ENCODE measurements around the gene PPP1R3F.

PPP1R3F gene

DNA sequence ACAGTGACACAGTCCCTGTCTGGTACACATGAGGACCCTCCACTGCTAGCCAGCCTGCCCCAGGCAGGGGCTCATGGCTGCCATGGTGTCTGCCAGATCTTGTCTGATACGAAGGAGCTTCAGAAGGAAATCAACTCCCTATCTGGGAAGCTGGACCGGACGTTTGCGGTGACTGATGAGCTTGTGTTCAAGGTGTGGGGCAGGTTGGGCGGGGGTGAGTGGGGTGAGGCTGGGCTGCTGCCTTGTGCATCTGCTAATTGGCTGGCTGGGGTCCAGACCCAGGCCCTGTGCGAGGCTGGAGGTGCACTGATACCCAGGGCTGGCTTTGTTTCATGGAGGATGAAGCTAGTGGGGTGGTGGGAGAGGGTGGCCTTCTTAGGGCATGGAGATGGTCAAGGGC is 20.5 kb upstream of the PPP1R3F start:
- DNase-seq (ENCODE audit: low read depth): no peak

DNA sequence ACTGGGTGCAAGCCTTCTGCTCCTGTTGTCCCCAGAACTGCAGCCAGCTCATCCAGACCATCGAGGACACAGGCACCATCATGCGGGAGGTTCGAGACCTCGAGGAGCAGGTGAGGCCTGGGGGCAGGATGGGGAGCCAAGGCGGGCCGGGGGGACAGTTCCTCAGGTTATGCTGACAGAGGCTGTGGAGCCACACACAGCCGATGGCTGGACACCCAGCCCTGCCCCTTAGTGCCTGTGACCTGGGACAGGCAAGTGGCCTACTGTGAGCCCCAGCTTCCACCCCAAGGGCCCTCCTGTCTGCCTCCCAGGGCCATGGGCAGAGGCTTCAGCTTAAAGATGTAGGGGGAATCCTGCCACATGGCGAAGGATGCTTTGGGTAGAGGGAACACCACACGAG is 20.0 kb upstream of the PPP1R3F start:
- DNase-seq (ENCODE audit: low read depth): no peak

DNA sequence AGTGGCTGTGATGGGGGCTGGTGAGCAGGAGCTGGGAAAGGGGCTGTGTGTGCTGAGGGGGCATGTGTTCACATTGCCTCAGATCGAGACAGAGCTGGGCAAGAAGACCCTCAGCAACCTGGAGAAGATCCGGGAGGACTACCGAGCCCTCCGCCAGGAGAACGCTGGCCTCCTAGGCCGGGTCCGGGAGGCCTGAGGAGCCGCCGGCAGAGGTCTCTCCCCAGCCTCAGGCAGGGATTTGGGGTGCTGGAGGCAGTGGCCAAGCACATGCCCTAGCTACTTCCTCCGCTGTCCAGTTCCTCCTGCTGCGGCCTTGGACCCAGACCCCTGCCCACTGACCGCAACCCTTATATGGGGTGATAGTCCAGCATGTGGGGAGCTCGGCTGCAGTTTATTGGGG is 19.5 kb upstream of the PPP1R3F start:
- DNase-seq (ENCODE audit: low read depth): no peak

DNA sequence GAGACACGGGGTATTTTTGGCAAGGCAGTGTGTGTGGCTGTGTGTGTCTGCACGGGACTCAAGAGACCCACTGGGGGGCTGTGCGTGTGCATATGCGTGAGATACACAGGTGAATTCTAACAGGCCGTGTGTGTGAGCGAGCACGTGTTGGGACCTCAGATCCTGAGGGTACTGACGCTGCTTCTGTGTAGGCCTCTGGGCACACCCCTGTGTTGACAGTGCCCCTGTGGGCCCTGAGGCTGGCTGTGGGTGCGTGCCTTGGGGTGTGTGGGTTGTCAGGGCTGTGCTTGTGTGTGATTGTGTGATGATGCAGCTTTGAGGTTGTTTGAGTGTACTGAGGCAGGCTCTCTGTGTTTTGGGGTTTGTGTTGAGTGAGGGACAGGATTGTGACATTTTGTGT is 19.0 kb upstream of the PPP1R3F start:
- no peak for DNase-seq (ENCODE audit: low read depth)

DNA sequence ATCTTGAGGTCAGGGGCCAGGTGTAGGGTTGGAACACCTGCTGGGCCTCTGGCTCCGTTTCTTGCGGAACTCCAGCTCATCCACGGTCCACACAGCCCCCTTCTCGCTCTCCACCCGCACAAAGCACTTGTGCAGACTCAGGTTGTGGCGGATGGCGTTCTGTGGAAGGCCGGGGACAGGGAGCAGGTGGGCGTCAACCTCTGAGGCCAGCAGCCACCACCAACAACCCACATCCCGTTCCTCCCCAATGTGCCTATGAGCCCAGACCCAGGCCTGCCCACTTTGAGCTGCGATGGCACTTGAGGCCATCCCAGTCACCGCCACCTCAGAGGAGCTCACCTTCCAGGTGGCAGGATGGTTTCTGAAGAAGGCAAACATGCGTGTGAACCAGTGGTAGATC is 18.3 kb upstream of the PPP1R3F start:
- no peak for DNase-seq (ENCODE audit: low read depth)

DNA sequence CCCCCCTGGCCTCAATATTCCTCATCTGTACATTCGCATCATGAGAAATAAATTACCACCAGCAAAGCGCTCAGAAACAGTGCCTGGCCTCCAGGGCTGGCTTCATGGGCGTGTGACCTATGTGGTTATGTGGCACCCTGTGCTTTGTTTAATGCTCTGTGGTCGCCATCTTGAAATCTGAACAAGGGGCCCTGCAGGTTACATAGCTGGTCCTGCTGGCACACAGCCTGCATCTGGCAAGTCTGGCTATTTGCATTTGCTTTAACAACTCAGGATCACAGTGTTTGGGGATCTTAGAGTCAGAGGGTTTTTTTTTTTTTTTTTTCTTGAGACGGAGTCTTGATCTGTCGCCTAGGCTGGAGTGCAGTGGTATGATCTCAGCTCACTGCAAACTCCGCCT is 15.0 kb upstream of the PPP1R3F start:
- no peak for DNase-seq (ENCODE audit: low read depth)

DNA sequence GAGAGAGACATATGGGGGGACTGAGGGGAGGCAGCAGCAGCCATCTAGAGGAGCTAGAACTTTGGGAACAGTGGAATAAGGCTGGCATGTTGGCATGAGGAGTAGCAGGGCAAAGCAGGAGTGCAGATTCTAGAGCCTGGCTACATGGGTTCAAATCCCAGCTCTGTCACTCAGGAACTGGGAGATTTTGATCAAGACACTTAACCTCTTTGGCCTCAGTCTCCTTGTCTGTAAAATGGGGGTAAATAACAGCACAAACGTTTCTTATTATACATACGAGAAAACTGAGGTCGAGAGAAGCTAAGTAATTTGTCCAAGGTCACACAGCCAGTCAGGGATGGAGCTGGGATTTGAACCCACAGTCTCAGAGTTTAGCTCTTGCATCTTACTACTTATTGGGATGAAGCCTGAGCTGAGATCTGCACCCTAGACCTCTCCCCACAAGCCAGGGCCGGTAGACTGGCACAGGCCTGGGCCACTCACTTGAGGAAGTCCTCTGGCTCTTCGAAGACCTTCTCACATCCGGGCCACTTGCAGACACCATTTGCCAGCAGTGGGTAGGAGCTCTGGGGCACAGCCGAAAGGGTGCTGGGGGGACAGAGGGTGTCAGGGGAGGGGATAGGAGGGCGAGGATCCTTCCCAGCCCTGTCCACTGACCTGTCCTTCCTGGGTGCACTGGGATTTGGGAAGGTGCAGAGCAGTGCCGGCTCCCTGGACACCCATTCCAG is 13.2 kb upstream of the PPP1R3F start:
- no peak for DNase-seq (ENCODE audit: low read depth)

DNA sequence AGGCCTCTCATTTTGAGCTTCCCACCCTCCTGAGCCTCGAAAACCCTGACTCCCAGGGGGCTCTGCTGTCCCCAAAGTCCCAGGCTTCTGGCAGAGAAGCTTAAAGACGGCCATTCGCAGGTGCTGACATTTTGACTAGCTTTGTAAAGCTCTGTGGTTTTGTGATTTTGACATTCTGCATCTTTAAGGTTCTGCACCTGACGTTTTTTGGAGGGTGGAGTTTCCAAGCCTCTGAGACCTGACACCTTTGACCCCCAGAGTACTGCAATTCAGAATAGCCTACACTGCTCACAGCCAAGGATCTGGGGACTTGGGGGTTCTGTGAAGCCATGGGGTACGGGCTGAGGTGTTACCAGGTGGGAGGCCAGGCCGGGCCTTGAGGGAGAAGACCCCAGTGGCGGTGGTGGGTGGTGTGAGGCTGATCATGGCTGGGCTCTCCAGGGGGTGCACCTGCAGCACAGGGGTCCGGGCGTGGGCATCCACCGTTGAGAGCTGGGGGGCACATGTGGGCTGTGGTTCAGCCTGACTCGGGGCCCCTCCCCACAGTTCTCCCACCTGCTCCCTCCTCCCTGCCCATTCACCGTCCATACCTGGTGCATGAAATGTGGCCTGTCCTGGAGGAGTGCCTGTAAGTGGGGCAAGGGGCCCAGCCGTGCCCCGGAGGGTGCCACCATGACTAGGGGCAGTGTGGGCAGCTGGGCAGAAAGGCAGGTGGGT is 12.4 kb upstream of the PPP1R3F start:
- DNase-seq (ENCODE audit: low read depth): no peak

DNA sequence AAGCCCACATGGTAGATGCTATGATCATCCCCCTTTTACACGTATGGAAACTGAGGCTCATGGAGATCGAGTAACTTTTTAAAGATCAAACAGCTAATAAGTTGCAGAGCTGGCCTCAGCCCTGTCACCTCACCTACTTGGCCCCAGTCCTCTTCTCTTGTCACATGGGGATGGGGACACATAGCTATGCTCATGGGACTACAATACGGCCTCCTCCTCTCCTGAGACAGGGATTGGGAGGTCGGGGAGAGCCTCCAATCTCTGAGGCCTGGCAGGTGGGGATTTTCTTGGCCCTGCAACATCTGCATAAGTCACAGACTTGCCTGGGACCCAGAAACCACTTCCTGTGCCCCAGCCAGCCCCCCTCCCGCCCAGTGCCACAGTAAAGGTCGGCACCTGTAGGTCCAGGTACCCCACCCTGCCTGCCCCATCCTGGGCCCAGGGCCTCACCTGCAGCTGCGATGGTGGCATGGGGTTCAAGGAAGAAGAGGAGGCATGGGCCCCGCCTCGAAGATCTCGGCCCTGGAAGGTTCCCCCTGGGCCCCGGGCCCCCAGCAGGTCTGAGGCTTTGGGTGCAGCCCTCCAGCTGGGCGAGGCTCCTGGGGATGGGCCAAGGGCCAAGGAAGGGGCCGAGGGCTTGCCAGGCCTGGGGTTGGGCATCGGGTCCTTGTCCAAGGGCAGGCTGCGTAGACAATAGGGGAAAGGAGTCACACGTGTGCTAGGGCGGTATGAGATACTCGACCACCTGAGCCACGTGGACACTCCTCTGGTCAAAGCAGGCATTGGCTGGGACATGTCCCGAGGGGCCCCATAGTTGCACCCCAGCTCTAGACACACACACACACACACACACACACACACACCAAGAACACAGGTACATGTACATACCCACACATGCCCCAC is 11.5 kb upstream of the PPP1R3F start:
- no peak for DNase-seq (ENCODE audit: low read depth)

DNA sequence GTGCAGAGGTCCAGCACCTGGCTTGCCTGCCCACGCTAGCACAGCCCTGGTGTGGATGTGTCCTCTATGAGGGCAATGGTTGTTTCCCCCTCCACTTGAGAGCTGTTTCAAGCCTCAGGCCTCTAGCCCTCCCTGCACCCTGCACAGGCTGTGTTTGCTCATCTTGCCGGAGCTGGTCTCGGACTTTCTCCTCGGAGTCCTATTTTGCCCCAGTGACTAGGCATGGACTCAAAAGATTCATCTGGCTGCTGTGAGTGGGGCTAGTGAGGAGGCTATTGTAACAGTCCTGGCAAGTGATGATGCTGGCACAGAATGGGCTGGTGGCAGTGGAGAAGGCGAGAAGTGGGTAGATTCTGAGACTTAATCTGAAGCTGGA is 10.9 kb upstream of the PPP1R3F start:
- DNase-seq (ENCODE audit: low read depth): no peak

DNA sequence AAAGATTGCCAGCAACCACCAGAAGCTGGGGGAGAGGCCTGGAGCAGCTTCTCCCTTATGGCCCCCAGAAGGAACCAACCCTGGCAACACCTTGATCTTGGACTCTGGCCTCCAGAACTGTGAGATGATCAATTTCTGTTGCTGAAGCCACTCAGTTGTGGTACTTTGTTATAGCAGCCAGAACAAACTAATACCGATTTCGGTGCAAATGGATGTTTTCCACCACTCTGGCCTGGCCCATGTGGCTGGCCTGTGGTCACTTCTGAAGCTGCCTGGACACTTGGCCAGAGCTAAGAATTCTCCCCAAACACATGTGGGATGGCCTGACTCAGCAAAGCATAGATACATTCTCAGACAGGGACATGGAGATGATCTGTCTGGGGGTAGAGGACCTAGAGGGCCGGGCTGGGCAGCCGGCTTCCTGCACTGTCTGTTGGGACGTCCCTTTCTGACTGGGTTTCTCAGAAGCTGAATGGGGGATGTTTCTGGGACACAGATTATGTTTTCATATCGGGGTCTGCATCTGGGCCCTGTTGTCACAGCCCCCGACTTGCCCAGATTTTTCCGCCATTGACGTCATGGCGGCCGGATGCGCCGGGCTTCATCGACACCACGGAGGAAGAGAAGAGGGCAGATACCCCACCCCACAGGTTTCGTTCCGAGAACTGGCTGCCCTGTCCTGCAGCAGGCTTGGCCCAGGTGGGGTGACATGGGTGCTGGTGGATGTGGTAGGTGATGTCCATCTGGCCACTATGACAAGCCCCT is 9.2 kb upstream of the PPP1R3F start:
- no peak for DNase-seq (ENCODE audit: low read depth)

DNA sequence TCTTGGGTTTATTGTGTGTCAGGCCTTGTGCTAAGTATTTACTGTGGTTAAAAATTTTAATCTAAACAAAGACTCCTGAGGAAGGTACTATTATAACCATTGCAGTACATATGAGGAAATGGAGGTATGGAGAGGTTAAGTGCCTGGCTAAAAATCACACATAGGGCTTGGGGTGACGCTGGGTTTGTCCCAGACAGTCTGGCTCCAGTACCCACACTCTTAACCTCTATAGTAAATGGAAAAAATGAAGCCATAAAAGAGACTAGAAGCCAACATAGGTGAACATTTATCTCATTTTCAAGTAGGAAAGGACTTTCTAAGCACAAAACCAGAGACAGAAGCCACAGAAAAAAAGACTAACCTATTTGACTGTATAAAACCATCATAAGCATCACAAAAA is 7.0 kb upstream of the PPP1R3F start:
- DNase-seq (ENCODE audit: low read depth): no peak

DNA sequence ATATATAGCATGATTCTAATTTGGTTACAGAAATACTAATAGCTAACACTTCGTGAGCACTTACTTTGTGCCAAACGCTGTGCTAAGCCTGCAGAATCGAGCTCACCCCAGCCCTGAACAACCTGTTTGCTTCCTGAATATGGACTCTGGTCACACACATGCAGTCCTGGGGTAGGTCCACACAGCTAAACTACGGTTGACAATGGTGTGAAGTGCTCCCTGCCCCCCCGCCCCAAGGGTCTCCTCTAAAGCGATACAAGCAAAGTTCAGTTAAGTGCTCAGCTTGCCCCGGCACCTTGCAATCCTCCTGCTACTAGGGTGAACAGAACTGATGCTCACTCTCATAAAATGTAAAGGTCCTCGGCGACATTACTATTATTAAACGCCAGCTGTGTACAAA is 6.0 kb upstream of the PPP1R3F start:
- DNase-seq (ENCODE audit: low read depth): no peak

DNA sequence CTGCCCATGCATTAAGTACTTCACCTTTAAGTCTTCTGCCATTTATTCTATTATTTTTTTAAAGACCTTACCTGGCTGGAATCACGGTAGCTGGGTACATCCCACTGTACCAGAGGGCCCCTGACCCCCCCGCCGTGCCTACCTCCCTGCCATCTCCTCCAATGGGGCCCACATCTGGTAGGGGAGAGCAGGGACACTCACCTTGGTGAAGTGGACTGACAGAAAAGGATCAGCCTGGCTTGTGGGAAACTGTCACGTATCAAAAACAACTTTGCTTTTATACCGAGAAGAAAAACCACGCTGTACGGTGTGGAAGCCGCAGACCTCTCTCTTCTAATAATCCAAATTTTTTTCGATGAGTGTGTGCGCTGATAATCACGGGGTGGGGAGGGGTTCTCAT is 5.1 kb upstream of the PPP1R3F start, which contains the start of gene FOXP3:
FOXP3 (minus strand) TSS at position 251 of the 400 bp plus-strand sequence. CDS start 6,205 bp downstream, outside the sequence.
- no peak for DNase-seq (ENCODE audit: low read depth)

DNA sequence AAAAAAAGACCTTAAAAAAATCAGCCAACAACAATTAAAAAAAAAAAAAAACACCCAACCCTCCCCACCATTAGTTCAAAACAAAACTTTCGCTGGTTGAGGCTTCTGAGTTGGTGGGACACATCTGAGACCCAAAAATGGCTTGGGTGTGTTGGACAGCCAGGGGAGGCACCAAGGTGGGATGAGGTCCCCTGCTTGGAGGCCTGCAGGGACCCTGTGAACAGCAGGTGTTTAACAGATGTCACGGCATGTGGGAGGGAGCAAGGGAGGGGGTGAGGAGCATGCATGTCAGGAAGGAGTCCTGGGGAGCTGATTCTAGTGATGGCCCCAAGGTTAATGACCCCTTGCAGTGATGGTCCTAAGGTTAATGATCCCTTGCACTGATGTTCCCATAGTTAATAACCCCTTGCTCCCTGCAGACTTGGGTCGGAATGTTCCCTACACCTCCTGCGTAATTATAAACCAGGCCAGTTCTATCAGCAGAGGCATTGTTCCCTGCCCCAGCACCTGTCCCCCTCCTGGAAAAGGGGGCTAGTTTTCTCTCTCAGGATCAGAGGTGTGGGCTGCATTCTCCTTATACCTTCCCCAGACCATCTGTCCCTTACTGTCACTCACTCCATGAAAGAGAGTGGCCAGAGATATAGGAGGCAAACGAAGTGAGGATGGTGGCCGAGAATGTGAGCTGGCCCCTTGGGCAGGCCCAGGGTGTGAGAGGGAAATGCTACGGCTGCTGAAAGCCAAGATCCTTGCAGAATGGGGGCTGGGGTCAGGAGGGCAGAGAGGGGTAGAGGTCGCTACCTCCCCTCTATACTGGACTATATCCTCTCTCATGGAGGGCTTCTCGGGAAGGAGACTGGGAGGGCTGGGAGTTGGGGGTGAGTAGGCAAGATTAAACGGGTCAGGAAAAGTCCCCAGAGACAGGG is 2.8 kb upstream of the PPP1R3F start:
- no peak for DNase-seq (ENCODE audit: low read depth)

DNA sequence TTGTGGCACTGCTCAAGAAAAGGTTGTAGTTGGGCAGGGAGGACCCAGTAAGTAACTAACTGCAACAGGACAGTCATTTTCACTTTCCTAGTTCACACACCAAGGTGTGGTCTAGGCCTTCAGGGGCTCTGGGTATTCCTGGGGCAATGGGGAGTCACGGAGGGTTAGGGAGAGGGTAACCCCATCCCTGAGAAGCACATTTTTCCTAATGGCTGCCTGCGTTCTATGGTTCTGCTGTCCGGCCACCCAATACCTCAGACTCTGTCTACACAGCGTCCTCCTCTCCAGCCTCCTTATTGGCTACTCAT is 937 bp upstream of the PPP1R3F start:
- DNase-seq (ENCODE audit: low read depth): no peak

DNA sequence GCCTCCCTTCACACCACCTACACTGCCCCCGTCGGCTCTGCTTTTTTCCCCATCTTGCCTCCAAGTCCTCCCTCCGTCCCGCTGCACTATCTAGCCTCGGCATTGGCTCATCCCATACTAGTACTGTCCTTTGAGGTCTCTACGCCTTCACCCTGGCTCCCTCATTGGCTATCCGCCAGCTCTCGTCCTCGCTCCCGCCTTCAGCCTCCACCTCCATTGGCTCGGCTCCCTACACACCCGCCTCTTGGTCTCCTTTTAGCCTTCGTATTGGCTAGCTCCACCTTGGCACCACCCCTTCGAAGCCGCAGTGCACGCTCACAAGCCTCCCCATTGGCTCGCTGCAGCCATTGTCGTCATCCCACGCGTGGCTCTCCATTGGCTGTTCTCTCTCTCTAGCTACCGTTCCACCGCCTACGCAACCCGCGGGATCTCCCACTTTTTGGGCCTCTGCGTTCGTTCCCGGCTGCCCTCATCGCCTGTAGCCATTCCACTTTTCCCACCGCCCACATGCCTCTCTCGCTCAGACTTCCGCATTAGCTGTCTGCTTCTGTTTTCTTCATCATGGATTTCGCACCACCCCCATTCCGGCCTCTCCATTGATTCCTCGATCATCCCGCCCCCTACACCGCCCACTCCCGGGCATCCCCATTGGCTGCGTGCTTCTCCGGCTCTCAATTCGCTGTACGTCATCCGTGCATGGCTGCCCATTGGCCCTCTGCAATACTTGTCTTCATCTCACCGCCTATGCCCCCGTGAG is 405 bp upstream of the PPP1R3F start:
- DNase-seq (ENCODE audit: low read depth): peak; percentile 90

DNA sequence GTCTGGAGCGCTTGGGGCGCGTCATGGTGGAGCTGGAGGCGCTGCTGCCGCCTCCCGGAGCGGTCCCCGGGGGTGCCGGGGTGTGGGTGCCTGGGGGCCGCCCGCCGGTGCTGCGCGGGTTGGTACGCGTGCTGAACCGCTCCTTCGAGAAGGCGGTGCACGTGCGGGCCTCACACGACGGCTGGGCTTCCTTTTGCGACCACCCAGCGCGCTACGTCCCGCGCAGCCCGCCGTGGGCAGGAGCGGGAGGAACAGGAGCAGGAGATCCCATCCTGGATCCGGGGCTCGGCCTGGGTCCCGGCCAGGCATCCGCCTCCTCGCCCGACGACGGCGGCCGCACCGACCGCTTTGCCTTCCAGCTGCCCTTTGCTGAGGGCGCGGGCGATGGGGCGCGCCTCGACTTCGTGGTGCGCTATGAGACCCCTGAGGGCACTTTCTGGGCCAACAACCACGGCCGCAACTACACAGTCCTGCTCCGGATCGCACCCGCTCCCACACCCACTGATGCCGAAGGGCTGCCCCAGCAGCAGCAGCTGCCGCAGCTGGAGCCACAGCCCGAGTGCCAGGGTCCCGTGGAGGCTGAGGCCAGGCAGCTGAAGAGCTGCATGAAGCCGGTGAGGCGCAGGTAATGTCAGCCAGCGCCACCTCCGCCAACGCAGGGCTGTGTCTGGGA is 792 bp downstream of the PPP1R3F start:
- no peak for DNase-seq (ENCODE audit: low read depth)

DNA sequence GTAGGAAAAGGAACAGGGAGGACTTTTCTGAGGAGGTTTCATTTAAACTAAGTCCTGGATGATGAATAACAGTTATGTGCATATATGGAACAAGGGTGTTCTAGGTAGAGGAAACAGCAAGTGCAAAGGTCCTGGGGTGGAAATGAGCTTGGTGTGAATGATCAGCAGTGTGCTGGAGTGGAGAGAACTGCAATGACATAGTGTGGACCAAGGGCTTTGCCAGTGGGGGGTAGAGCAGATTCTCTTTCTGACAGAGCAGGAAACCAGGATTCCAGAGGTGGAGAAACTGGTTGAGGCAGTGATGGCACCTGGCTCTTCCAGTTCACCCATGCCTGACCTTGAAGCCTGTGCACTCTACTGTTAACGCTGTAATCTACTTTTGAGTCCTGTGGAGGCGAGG is 1.7 kb downstream of the PPP1R3F start:
- no peak for DNase-seq (ENCODE audit: low read depth)

DNA sequence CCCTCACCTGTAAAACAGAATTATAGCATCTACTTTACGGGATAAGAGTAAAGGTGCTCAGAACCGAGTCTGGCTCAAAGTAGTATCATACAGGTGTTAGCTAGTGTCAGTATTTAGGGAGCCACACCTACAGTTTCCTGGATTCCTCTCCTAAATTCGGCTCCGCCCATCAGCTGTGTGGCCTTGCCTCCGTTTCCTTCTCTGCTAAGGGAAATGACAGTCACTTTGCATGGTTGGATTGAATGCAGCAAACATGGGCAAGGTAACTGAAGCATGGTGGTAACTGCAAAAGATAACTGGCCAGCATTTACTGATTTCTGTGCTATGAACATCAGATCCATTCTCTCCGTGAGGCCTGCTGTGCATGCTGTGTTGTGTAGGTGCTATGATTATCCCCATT is 2.8 kb downstream of the PPP1R3F start:
- no peak for DNase-seq (ENCODE audit: low read depth)
